AG10803 (cell line): ENCODE measurements around the gene LAGE3.

Experiments used
- DNase-seq: peaks from one replicate; pipeline ENCODE4 v3.0.0; 2010; ENCODE audit warnings: low read depth
- H3K4me3 ChIP-seq: 2 replicates; pipeline ENCODE4 v1.5.1; 2011; ENCODE audit warnings: mild to moderate bottlenecking, low read length, control low read depth
- TF ChIP-seq, protein P1 (sequence below): conservative IDR thresholded peaks from 2 replicates; pipeline ENCODE4 v1.5.1; 2011; ENCODE audit warnings: mild to moderate bottlenecking, low read length, control low read depth, inconsistent platforms

The LAGE3 gene

DNA sequence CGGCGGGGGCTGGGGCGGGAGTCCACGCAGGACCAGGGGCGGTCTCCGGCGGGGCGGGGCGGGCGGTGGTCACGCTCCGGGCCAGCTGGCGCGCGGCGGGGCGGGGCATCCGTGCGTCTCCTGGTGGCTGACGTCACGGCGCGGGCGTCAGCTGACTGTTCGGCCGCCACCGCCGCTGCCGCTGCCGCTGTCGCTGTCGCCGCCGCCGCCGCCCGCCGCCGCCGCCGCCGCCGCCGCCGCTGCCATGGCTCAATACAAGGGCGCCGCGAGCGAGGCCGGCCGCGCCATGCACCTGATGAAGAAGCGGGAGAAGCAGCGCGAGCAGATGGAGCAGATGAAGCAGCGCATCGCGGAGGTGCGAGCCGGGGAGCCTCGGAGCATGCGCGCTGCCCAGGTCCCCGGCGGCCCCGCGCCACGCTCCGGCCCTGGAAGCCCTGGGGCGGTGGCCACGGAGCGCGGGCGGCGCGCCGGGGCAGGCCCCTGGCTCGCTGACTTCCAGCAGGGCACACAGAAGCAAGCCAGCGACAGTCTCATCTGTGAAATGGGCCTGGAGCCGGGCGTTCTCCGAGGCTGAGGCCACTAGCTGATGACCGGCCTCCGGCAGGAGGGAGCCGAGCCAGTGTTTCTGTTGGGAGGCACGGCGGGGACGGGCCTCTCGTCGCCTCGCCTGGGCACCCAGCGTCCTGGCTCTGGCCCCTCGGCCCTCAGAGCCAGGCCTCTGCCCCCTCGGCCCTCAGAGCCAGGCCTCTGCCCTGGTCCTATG, 34.9 kb downstream of the LAGE3 start, which contains the start of gene FAM50A:
FAM50A (plus strand) TSS at position 150 of the 763 bp plus-strand sequence; CDS start at position 245, 95 bp downstream.
- TF ChIP-seq, protein P1, sequence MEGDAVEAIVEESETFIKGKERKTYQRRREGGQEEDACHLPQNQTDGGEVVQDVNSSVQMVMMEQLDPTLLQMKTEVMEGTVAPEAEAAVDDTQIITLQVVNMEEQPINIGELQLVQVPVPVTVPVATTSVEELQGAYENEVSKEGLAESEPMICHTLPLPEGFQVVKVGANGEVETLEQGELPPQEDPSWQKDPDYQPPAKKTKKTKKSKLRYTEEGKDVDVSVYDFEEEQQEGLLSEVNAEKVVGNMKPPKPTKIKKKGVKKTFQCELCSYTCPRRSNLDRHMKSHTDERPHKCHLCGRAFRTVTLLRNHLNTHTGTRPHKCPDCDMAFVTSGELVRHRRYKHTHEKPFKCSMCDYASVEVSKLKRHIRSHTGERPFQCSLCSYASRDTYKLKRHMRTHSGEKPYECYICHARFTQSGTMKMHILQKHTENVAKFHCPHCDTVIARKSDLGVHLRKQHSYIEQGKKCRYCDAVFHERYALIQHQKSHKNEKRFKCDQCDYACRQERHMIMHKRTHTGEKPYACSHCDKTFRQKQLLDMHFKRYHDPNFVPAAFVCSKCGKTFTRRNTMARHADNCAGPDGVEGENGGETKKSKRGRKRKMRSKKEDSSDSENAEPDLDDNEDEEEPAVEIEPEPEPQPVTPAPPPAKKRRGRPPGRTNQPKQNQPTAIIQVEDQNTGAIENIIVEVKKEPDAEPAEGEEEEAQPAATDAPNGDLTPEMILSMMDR: no peak
- H3K4me3 ChIP-seq: peak within 1 kb of the TSS; percentile 67
- peak; percentile 55 for DNase-seq

DNA sequence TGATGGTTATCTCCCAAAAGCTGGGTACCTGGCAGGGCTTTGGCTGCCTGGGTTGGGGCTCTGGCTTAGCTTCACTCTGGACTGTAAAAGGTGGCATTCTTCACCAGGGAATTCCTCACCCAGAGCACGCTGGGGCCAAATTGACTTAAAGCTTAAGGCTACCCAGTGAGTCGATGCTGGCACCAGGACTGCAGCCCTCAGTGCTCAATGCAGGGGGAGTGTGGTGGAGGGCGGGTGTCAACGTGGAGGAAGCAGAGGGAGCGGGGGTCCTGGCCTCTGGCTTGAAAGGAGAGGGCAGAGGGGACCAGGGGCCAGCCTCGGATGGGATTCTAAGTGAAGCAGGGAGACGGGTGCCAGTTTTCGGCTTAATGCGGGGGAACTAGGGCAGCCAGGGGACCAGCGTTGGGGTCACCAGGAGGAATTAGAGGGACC, 35.6 kb downstream of the LAGE3 start:
- no peak for DNase-seq
- peak overlapping the region; percentile 47 for H3K4me3 ChIP-seq
- TF ChIP-seq, protein P1: no peak

DNA sequence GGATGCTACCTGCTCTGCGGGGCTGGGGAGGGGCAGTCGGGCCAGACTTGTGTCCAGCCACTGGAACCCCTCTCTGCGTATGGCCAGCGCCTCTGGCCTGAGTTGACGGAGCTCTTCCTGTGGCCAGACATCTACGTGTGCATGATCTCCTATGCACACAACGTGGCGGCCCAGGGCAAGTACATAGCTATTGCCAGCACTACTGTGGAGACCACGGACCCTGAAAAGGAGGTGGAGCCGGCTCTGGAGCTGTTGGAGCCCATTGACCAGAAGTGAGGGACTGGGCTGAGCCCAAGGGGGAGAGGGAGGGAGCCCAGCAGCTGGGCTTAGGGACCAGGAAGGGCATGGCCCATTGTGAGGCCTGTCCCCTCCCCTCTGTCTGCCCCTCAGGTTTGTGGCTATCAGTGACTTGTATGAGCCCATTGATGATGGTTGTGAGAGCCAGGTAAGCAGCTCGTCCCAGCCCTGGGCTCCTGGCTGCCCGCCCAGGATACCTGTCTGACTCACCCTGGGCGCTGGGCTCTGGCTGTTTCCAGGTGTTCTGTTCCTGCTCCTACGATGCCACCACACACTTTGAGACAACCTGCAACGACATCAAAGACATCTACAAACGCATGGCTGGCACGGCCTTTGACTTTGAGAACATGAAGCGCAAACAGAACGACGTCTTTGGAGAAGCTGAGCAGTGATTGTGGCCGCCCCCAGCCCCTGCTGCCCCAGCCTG, 36.9 kb downstream of the LAGE3 start:
- DNase-seq: no peak
- TF ChIP-seq, protein P1: no peak
- no peak overlapping the region for H3K4me3 ChIP-seq

DNA sequence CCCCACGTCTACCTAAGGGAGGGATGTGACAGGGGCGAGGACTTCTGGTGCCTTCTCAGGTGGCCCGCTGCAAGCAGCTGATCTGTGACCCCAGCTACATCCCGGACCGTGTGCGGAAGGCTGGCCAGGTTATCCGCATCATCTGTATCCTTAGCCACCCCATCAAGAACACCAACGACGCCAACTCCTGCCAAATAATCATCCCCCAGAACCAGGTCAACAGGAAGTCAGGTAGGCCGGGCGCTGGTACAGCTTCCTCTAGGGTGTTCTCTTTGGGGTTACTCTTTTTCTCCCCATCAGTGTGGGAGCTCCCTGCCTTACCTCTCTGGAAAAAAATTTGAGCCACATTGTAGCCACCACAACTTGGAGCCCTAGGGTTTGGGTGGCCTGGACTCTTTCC, 37.5 kb downstream of the LAGE3 start:
- no peak for DNase-seq
- TF ChIP-seq, protein P1: no peak
- no peak overlapping the region for H3K4me3 ChIP-seq

DNA sequence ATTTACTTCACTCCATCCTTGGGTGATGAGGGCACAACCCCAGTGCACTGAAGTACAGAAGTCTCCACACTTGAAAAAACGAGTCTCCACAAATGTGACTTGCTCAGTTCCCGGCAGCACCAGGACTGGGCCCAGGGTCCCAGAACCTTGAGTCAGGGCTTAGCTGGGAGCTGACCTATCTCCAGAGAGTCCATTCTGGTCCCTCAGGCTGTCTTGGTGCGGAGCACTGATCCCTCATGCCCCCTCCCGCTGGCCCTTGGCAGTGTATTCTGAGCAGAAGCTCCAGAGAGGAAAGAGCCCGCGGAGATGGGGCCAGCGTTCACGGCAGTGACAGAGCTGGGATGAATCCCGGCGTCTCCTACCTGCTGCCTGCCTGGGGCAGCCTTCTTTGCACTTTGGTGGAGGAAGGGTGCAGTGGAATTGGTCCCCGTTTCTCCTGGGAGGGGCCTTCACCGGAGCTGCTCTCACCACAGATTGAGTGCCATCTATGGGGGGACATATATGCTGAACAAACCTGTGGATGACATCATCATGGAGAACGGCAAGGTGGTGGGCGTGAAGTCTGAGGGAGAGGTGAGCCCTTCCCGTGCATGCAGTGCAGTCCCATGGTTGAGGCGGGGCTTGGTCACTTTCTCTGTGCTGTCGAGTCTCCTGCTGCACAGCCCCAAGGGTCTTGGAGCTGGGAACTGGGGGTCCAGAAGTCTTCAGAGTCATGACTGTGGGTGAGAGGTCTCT, 38.3 kb downstream of the LAGE3 start:
- TF ChIP-seq, protein P1: no peak
- no peak overlapping the region for H3K4me3 ChIP-seq
- DNase-seq: no peak

DNA sequence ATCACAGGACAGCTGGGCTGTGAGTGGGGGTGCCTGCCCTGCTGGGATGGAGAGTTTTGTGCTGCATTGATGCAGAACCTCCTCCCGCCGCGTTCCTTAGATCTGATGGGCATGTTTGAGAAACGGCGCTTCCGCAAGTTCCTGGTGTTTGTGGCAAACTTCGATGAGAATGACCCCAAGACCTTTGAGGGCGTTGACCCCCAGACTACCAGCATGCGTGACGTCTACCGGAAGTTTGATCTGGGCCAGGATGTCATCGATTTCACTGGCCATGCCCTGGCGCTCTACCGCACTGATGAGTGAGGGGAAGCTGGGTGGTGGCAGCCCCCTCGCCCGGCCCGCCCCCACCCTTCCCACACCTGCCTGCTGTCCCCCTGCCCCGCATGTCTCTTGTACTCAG, 39.2 kb downstream of the LAGE3 start:
- TF ChIP-seq, protein P1: no peak
- H3K4me3 ChIP-seq: no peak overlapping the region
- no peak for DNase-seq
